RPMI7951 (cell line): ENCODE measurements around the gene RFC2. TPM values are rescaled to one million over a fixed set of nuclear protein-coding genes. Genes with fewer than 3 reads are reported as not detected.

ENCODE experiments used
- DNase-seq: peaks from one replicate; pipeline ENCODE4 v3.0.0-alpha.2; 2012; ENCODE audit warnings: low read depth
- total RNA-seq: library from RNA; depleted of rRNA; stranded (reverse); fragments of >200 nt; shearing (Covaris generic); gene quantifications from 2 replicates; pipeline ENCODE4 v1.2.3, GENCODE V29; 2014; rRNA removed

The RFC2 gene
- total RNA-seq, 1 experiment from 2014 or later: 68.5 TPM

DNA sequence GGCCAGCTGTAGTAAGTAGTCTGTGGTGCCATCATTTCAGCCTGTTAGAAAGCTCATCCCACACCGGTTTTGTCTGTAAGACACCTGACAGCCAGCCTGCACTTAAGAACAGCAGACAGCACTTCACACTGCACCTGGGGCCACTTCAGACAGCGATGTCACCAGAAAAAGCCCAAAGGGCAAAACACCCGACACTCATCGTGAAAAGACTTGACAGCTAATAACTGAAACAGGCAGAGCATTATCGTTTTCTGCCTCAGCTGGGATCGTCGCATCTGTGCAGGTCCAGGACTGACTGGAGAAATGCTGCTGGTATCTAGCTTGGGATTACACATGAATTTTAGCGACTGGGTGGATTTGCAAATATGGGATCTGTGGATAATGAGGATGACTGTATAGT is 61.1 kb downstream of the RFC2 start:
- no peak for DNase-seq

DNA sequence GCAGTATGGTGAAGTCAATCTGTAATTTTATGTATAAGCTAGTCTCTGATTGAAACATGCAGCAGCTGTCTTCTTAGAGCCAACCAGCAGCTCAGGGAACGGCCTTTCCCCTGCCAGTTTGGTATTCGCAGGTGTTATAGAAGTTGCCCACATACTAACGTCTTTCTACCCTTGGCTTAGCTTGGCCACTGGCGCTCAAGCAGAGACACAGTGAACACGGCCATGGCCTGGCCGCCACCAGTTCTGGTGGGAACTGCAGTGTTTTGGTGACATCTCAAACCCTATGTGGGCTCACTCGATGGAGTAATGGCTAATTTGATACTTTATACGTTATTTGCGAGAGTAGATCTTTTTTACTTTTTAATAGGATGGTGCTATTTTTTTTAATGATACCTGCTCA is 63.0 kb downstream of the RFC2 start:
- DNase-seq: no peak

DNA sequence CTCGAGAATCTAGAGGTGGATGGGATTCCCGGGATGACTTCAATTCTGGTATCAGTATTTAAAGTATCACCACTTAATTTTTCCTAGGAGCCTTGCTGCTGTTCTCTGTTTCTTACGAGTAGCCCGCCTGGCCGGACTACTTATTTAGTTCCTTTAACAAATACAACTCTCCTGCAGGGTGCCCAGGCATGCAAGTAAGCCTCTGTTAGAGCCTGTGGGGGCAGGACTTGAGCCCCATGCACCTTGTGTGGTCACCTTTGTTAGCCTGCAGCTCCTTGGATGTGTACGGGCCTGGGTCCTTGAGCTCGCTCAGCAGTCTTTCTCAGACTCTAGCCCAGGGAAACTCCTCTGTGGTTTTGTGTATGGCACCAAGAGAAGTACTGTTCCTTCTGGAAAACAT is 63.9 kb downstream of the RFC2 start:
- DNase-seq: no peak

- DNase-seq: peak; percentile 47
These were observed 66.1 kb downstream of the RFC2 start for GRCh38 chr7:74187915-74188675.

DNA sequence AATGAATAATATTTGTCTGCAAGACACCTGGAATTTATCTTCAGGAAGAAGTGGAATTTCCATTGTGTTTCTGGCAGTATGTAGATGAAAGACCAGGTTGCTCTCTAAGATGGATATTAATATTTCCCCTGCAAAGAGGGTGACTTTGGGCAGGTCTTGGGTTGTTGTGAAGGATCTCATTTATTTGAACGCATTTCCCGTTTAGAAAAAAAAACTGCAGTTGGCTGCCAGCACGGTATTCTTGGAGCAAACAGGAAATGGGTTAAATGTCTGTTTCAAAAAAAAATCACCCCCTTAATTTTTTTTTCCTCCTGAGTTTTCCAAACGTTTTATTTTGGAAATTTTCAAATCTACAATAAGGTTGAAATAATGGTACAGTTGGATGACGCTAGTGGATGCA is 68.6 kb downstream of the RFC2 start:
- DNase-seq: no peak

DNA sequence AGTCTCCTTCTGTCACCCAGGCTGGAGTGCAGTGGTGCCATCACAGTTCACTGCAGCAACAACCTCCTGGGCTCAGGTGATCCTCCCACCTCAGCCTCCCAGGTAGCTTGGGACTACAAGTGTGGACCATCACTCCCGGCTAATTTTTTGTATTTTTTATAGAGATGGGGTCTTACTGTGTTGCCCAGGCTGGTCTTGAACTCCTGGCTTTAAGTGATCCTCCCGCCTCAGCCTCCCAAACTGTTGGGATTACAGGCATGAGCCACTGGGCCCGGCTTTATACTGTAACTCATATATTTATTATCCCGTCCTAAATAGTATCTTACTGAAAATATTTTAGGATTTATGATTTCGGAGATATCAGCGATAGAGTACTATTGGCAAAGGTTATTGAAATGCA is 69.2 kb downstream of the RFC2 start:
- DNase-seq: no peak

DNA sequence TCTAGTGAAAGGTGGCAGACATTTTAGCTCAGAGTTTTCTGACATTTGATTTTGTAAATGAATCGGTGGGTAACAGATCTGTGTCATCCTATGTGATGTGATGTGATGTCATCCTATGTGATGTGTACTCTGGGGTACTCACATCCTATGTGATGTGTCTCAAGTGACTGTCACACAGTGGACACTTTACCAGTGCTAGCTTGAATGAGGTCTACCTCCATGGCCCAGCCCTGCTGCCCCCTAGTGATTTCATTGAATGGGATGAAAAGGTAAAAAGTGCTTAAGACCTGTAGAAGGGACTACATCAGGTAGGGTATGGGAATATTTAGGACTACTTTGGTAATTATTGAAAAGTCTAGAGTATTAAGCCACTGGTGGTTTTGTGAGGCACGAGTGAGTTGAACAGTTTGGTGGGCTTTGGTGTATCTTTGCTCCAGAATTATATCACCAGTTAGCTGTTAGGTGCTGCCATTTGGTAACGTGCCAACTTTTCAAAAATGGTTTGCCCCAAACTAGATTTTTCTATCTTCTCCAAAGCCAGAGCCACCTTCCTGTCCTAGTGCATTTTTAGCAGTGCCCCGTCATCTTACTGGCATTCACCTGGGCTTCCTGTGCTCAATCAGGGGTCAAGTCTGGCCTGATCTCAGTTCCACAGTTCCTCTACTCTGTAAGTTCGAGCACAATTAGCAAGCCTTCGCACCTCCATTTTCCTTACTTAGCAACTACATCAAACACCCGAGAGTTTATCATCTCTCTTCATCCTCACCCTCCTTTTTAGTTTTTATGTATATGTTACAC is 70.3 kb downstream of the RFC2 start:
- DNase-seq: no peak

DNA sequence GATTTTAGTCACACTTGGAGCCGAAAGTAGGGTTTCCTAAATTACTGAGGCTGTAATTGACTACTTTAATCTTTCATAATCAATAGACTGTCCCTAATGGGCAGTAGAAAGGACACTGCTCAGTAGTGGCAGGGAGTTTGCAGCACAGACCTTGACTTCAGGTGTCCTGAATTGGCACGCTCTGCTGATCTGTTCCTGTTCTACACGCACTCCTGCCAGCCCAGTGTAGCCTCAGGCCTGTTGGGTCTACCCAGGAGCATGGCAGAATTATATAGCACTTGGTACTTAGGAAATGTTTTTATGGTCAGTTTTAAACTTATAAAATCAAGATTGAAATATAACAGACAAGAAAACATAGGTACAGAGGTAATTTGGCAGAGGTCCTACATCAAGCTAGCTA is 71.1 kb downstream of the RFC2 start:
- DNase-seq: no peak

- no peak for DNase-seq
These were observed 71.6 kb downstream of the RFC2 start for GRCh38 chr7:74182453-74183090.

GRCh38 chr7:74181821-74182220 is 72.4 kb downstream of the RFC2 start:
- DNase-seq: no peak

Other genes with a start within 250 kb of the RFC2 start
- 0.12 and 0.59 TPM in 2 replicates for gene ELN, start 226.2 kb downstream of the RFC2 start, total RNA-seq
- 48.9 and 49.9 TPM in 2 replicates for gene LIMK1, start 170.6 kb downstream of the RFC2 start, total RNA-seq
- 190 and 239 TPM in 2 replicates for gene EIF4H, start 80.0 kb downstream of the RFC2 start, total RNA-seq
- 0.24 TPM in 1 of 2 replicates, not detected in the other for gene LAT2, start 44.4 kb downstream of the RFC2 start, total RNA-seq
- 7.8 and 12.0 TPM in 2 replicates for gene CLIP2, start 35.0 kb upstream of the RFC2 start, total RNA-seq
- gene GTF2IRD1, start 199.5 kb upstream of the RFC2 start, total RNA-seq: 4.8 and 6.4 TPM in 2 replicates